GM18502 (cell line): Measurements from ENCODE around the gene ERH.
"Not testable (repeated sequence)": the region's sequence is repeated elsewhere in the genome, so short reads cannot be mapped to it uniquely, and the experiment has no call there.

Experiments
- ATAC-seq: cut with Tn5 transposase; IDR thresholded peaks from one replicate; pipeline ENCODE4 v1.9.1; 2021; ENCODE audit warnings: mild to moderate bottlenecking; ENCODE audit not compliant: unreplicated experiment, poor library complexity

The ERH gene

DNA sequence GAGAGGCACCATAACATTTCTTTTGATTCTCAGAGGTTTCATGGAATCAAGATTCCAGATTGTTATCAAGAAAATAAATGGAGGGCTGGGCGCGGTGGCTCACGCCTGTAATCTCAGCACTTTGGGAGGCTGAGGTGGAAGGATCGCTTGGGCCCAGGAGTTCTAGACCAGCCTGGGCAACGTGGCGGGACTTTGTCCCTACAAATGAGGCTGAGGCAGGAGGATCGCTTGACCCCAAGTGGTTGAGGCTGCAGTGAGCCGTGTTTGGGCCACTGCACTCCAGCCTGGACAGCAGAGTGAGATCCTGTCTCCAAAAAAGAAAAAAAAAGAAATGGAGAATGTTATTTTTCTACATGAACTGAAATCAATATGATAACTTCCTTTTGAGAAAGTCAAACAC lies 1.7 kb upstream of the ERH start:
- ATAC-seq: no peak

DNA sequence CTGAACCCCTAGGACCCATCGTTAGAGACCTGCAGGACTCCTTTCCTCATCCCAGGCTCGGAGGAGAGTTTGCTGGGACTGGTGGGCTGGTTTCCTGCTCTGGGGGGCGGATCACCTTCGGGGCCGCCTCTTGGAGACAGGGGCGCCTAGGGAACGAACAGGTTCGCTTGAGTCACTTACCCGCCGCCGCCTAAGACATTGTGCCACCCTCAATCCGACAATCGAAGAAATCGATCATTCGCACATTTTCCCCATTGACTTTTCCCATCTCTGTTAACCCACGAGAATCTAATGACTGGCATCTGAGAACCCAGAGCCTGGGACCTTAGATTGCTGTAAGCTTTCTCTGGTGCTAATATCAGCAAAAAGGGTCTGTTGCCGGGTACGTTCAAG lies 715 bp upstream of the ERH start:
- ATAC-seq: peak; percentile 26

DNA sequence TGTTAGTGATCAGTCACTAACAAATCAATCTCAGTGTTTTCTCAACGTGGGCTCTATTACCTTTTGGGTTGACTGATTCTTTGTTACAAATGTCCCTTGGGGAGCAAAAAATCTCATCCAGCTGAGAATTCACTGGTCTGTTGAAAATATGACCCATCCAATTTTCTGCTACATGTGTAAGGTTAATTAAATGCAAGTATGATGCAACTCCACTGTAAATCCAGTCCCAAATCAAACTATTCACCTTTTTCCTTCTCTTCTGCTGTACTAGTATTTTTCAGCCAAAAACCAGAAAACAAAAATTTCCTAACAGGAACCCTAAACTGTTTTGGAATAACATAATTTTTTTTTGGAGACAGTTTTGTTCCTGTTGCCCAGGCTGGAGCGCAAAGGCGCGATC lies 2.2 kb downstream of the ERH start:
- ATAC-seq: no peak

DNA sequence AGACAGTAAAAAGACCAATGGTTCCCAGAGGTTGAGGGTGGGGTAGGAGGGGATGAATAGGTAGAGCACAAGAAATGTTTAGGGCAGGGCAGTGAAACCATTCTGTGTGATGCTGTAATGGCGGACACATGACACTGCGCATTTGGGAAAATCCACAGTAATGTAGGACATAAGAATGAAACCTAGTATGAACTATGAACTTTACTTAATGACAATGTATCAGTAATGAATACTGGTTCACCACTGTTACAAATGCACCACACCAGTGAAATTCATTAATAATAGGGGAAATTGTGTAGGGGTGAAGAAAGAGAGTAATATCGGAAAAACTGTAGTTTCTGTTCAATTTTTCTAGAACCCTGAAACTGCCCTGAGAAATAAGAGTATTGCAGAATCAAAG lies 5.6 kb downstream of the ERH start:
- no peak for ATAC-seq

DNA sequence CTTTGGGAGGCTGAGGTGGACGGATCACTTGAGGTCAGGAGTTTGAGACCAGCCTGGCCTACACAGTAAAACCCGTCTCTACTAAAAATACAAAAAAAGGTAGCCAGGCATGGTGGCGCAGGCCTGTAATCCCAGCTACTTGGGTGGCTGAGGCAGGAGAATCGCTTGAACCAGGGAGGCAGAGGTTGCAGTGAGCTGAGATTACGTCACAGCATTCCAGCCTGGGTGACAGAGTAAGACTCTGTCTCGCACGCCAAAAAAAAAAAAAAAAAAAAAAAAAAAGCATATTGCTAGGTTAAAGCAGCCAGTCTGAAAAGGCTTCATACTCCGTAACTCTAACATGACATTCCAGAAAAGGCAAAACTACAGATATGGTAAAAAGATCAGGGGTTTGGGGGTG lies 6.7 kb downstream of the ERH start:
- ATAC-seq: not testable (repeated sequence)

DNA sequence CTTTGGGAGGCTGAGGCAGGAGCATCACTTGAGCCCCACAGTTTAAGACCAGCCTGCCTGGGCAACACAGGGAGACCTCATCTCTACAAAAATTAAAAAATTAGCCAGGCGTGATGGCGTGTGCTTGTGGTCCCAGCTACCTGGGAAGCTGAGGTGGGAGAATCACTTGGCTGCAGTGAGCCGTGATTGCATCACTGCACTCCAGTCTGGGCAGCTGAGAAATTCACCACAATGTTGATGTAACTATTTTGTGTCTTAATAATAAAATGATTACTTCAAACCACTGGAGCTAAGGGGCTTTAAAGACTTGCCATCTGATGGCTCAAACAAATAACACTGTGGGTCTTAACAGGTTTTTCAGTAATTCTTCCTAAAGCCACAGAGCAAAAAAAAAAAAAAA lies 10.8 kb downstream of the ERH start:
- no peak for ATAC-seq

DNA sequence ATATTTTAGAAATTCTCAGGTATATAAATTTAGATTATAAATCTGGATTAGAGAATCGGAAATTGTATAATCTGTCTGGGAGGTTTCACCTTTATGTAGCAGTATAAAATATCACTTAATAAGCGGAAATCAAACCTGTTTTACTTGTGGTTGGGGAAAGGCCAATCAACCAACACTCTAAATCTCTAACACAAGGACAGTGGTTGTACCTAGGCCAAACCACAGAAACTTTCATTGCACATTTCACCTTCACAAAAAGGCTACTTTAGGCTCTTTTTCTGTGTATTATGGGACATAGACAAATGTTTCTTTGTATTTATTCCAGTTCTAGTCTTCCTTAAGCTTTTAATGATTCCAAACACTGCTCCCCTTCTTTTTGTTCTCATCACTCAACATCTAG lies 19.8 kb downstream of the ERH start:
- no peak for ATAC-seq

DNA sequence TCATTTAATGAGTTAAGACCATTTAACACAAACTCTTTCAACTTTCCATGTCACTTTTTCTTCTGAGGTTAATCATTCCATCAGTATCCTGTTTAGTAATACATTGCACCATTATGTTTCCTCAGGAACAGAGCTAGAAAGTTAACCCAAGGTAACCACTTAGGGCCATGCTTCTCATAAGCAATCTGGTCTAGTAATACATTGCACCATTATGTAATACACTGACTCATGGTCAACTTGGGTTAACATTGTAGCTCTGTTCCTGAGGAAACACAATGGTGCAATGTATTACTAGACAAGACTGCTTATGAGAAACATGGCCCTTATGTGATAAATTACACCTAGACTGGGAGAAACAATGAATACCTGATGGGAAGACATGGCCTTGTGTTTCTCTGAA lies 21.7 kb downstream of the ERH start:
- no peak for ATAC-seq

DNA sequence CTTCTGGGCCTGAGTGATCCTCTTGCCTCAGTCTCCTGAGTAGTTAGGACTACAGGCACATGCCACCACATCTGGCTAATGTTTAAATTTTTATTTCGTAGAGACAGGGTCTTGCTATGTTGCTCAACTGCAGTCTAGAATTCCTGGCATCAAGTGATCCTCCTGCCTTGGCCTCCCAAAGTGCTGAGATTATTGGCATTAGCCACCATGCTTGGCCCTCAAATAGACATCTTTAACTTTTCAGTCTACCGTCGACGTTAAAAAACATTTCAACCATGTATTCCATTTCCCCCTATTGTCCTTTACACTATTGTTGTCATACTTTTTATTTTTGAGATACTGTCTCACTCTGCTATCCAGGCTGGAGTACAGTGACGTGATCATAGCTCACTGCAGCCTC lies 22.4 kb downstream of the ERH start:
- ATAC-seq: no peak

DNA sequence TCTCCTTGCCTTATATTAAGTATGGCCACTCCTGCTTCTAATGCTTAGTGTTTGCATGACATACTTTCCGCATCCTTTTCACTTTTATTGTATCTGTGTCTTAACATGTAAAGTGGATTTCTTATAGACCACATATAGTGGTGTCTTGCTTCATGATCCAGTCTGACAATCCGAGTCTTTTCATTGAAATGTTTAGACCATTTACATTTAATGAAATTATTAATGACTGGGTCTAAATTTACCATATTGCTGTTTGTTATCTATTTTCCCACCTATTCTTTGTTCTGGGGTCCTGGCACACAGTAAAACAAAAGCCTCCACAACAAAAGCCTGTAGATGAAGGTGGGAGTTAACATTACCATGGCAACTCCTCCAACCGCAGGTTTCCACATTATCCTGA lies 22.9 kb downstream of the ERH start:
- no peak for ATAC-seq

DNA sequence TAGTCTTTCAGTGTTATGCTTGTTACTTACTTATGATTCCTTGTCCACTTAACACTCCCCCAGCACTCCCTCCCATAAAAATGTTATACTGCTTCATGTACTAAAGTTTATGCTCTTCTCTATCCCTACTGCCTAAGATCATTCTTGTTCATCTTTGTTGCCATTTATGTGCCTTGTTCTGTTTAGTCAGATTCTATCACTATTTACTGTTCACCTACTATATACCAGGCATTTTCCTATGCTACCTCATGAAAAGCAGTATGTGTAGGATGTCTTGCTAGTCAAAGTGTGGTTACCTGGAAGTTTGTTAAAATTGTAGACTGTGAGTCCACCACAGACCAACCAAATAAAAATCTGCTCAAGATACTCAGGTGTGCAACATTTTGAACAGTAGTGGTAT lies 23.9 kb downstream of the ERH start:
- no peak for ATAC-seq

DNA sequence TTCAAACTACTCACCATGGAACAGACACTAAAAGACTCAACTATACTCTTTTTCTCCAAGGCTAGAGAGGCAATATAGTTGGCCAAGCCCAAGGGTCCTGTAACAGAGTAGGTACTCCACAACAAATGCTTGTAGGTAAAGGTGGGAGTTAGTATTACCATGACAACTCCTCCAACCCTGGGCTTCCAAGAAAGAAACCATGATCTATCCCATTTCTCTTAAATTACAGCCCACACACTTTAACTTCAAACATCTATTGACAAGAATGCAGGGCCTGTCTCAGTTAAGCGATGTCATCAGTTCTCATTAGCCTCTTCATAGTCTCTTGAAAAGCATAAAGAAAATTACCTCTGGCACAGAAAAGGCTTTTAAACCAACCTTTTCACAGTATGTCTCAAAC lies 25.0 kb downstream of the ERH start:
- ATAC-seq: no peak

DNA sequence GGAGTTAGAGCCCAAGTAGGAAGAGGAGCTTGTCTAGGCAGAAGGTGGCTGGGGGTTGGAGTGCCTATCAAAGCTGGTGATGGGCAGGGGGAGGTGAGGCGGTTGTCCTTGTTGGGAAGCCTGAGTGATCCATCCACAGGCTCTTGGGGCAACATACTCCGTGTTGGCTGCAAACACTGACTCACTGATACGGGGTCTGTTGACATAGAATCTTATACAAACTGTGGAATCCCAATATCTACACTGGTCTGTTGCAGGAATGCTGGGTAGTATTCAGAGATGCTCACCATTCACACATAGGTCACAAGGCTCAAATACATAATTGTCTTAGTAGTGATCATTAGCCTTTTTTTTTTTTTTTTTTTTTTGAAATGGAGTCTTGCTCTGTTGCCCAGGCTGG lies 26.0 kb downstream of the ERH start:
- ATAC-seq: no peak

DNA sequence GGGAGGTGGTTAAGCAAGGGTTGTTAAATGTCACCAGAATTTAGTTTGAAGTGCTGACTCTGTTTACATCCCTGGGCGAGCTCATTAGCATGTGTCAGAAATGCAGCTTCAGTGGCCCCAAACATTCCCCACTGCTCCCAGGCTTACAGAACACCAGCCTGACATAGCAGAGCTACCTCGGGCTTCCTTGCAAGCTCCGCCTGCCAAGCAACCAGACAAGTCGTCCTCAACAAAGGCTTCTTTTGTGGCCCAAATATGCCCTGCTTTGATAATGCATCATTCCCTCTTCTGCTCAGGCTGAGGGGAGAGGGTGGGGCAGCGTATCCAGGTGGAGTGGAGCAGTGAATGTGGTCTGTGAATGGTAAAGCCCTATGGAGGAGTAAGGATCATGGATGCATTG lies 28.0 kb downstream of the ERH start:
- no peak for ATAC-seq

DNA sequence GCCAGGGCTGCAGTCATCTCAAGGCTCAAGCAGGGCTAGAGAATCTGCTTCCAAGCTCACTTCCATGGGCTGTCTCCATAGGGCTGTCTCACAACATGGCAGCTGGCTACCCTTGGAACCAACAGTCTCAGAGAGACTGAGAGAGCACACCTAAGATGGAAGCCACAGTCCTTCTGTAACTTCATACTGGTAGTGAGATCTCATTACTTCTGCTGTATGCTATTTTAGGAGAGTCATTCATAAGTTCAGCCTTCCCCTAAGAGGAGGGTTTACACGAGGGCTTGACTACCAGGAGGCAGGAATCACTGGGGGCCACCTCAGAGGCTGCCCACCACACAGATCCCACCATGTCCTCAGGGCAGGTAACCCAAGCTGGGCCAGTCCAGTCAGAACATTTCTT lies 29.7 kb downstream of the ERH start:
- ATAC-seq: no peak

DNA sequence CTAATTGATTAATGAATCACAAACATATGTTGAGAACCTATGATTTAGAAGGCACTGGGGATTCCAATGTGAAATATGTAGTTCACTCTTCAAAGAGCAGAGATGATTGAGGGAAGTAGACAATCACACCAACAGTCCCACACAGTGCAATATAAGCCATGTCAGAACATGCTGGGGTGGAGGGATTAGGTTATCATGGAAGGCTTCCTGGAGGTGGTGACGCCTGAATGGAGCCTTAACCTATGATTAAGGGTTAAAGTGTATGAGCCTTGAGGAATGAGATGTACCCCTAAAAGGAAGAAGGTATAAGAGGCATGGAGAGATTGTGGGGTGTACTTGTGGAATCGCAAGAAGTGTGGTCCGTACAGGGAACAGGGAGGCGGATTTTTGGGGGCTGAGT lies 31.3 kb downstream of the ERH start:
- no peak for ATAC-seq

DNA sequence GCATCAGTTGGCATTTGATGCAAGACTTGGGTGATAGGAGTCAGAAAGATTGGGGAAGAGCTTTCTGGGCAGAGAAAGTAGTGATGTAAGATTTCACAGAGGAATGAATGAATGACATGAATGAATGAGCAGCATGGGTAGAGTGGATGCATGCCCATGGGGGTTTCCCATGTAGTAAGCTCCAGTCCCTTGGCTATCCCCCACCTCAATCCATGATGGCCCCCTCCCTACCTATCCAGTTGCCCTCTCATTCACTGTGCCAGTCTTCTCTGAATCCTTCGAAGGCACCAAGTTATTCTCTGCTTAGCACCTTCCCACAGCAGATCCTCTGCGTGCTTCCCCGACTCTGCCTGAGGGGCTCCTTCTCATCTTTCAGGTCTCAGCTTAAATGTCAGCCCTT lies 32.0 kb downstream of the ERH start:
- ATAC-seq: no peak

DNA sequence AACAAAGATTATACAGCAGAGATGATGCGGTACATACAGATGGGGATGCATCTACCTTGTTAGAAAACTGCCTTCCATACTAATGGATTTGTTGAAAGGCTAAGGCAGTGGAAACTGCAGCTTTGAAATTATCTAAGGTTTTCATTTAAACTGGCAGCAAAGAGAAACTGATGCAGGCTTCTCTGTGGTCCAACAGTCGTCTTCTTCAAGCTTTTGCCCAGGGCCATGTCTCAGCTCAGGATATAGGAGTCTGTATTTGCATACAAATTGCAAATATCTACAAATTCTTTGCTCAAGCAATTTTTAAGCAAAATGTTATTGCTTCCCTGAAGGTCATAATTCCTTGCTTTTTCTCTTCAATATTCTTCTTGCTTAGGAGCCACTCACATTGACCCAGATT lies 33.7 kb downstream of the ERH start:
- ATAC-seq: no peak

DNA sequence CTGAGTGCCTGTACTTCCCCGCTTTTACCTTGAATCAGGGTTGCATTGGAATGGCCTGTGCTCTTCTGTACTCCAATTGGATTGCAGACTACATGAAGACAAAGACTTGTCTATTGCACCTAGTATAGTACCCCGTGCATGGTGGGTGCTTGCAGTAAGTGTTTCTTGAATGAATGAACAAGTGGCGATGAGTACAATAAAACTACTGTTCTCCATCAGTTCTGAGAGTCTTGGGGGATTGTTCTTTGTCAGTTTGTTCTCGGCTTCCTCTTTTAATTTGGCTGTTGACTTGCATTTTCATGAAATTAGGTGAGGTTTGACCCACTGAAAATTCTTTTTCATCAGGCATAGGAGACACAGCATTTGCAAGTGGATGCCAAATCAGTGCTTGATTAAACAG lies 34.1 kb downstream of the ERH start:
- no peak for ATAC-seq

DNA sequence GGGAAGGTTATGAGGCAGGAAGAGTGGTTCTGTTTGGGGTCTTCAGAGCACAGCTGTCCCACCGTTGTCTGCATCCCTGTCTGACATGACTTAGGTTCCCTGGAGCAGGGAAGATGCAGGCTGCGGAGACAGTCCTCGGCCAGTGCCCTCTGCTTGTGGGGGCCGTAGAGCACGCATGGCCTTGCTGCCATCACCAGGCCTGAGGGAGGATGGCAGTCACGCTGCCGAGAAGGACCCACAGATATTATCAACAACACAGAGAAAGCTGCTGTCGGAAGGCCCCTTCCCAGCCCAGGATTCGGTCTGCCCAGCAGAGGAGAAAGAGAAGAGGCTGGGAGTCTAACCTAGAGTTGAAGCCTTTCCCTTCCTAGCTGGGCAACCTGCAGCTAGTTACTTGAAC lies 35.0 kb downstream of the ERH start:
- ATAC-seq: no peak

DNA sequence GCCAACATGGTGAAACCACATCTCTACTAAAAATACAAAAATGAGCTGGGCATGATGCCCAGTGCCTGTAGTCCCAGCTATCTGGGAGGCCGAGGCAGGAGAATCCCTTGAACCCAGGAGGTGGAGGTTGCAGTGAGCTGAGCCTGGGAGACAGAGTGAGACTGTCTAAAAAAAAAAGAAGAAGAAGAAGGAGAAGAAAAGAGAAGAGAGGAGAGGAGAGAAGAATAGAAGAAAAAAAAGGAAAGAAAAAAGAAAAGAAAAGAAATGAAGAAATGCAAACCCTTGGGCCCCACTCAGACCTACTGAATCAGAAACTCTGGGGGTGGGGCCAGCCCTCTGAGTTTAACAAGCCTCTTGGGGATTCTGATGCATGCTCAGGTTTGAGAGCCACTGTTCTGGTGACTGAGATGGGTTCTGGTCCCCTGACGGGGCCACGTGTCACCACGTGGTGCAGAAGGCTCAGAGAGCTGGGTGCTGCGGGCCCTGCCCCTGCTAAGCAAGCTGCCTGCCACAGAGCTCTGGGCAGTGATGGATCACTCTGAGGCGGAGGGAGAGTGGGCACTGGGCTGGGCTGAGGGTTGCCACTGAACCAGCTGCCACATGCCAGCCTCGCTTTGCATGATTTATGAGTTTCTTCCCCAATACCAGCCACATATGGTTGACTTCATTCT lies 37.5 kb downstream of the ERH start:
- ATAC-seq: no peak

DNA sequence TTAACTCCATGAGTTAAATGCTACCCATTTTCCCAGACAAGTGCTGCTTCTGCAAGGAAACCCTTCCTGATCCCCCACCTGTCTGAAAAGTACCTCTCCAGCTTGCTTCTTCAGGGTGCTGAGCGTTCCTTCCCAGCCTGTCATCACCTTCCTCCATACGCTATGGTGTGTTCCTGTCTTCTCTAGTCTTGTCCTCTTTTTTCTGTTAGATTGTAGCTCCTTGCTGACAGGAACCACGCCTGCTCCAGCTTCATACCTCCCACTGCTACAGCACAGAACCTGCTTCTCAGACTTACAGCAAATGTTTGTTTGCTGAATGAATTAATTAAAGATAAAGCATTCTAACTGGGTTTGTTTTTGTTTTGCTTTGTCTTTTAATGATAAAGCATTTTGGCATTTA lies 39.1 kb downstream of the ERH start:
- ATAC-seq: no peak
